Nephron (organoid): ENCODE data around the gene SEMA6D.
"Not testable (repeated sequence)": the region's sequence is repeated elsewhere in the genome, so short reads cannot be mapped to it uniquely, and the experiment has no call there.

Experiments
- H3K27ac Mint-ChIP-seq, 3 experiments: 2 replicates each; pipeline ENCODE4 v1.8.0; 2020; ENCODE audit warnings: mixed read lengths in 3 of 3, mild to moderate bottlenecking in 2 of 3, moderate library complexity in 1 of 3
- H3K27me3 Mint-ChIP-seq: 2 replicates; pipeline ENCODE4 v1.8.0; 2021; ENCODE audit warnings: low read depth, mild to moderate bottlenecking, moderate library complexity, mixed read lengths
- H3K36me3 Mint-ChIP-seq: 2 replicates; pipeline ENCODE4 v1.8.0; 2020; ENCODE audit warnings: low read depth, mixed read lengths
- H3K4me1 Mint-ChIP-seq: 2 replicates; pipeline ENCODE4 v1.8.0; 2020; ENCODE audit warnings: mixed read lengths
- H3K4me3 Mint-ChIP-seq, 3 experiments: 2 replicates each; pipeline ENCODE4 v1.8.0; 2020; ENCODE audit warnings: mild to moderate bottlenecking in 3 of 3, mixed read lengths in 3 of 3, moderate library complexity in 2 of 3
- H3K9me3 Mint-ChIP-seq: 2 replicates; pipeline ENCODE4 v1.8.0; 2020; ENCODE audit warnings: mixed read lengths
- CTCF ChIP-seq, 3 experiments: fragments of 200-600 bp; sonication (generic); IDR thresholded peaks; one replicate each; pipeline ENCODE4 v1.5.0; 2021; ENCODE audit warnings: antibody characterized with exemption in 3 of 3; ENCODE audit not compliant: unreplicated experiment in 3 of 3

The SEMA6D gene

GRCh38 chr15:47732248-47732647, 14.9 kb downstream of the SEMA6D start:
- Mint-ChIP-seq H3K9me3 (no peaks in the 10 kb centered on the region), H3K27me3 (no peaks in the 10 kb centered on the region), H3K4me1 (peaks cover 38% of the 10 kb centered on the region), H3K4me3 (no peak overlapping the region), H3K27ac (no peak overlapping the region), H3K36me3 (peaks cover 26% of the 10 kb centered on the region)
- TF ChIP-seq CTCF (IDR thresholded peaks at IDR 0.05; ENCODE audit: unreplicated experiment in 3 of 3), result no peak

- no peak overlapping the region for H3K27ac Mint-ChIP-seq
- peaks cover 28% of the 10 kb centered on the region for H3K36me3 Mint-ChIP-seq
- H3K4me3 Mint-ChIP-seq, result no peak overlapping the region
- H3K9me3 Mint-ChIP-seq, result no peaks in the 10 kb centered on the region
- no peaks in the 10 kb centered on the region for H3K27me3 Mint-ChIP-seq
- TF ChIP-seq CTCF (IDR thresholded peaks at IDR 0.05; ENCODE audit: unreplicated experiment in 3 of 3), result no peak
- peaks cover 32% of the 10 kb centered on the region for H3K4me1 Mint-ChIP-seq
Measured at GRCh38 chr15:47733085-47733484, 15.8 kb downstream of the SEMA6D start.

GRCh38 chr15:47736143-47736786, 19.0 kb downstream of the SEMA6D start:
- H3K27me3 Mint-ChIP-seq, result no peaks in the 10 kb centered on the region

GRCh38 chr15:47737477-47737876, 20.2 kb downstream of the SEMA6D start:
- no peak for TF ChIP-seq CTCF (IDR thresholded peaks at IDR 0.05; ENCODE audit: unreplicated experiment in 3 of 3)
- Mint-ChIP-seq H3K4me1 (peaks cover 34% of the 10 kb centered on the region), H3K9me3 (no peaks in the 10 kb centered on the region), H3K4me3 (no peak overlapping the region), H3K36me3 (peaks cover 17% of the 10 kb centered on the region), H3K27me3 (no peaks in the 10 kb centered on the region), H3K27ac (no peak overlapping the region)

More at GRCh38 chr15:47736143-47736786, 19.0 kb downstream of the SEMA6D start:
- Mint-ChIP-seq H3K4me3 (no peak overlapping the region), H3K4me1 (peaks cover 30% of the 10 kb centered on the region), H3K36me3 (peaks cover 17% of the 10 kb centered on the region), H3K9me3 (no peaks in the 10 kb centered on the region), H3K27ac (peak overlapping the region; percentile 23 to 53 (median 43))
- no peak for TF ChIP-seq CTCF (IDR thresholded peaks at IDR 0.05; ENCODE audit: unreplicated experiment in 3 of 3)

GRCh38 chr15:47738144-47738825, 21.0 kb downstream of the SEMA6D start:
- H3K27me3 Mint-ChIP-seq, H3K9me3 Mint-ChIP-seq, H3K4me3 Mint-ChIP-seq, H3K27ac Mint-ChIP-seq: not testable (repeated sequence)
- peaks cover 34% of the 10 kb centered on the region for H3K4me1 Mint-ChIP-seq
- H3K36me3 Mint-ChIP-seq, result peaks cover 19% of the 10 kb centered on the region

GRCh38 chr15:47741082-47741481, 23.8 kb downstream of the SEMA6D start:
- peaks cover 28% of the 10 kb centered on the region for H3K36me3 Mint-ChIP-seq
- TF ChIP-seq CTCF (IDR thresholded peaks at IDR 0.05; ENCODE audit: unreplicated experiment in 3 of 3), result no peak
- H3K27ac Mint-ChIP-seq, result no peak overlapping the region
- H3K4me1 Mint-ChIP-seq, result peaks cover 23% of the 10 kb centered on the region
- no peaks in the 10 kb centered on the region for H3K9me3 Mint-ChIP-seq
- H3K4me3 Mint-ChIP-seq, result no peak overlapping the region
- no peaks in the 10 kb centered on the region for H3K27me3 Mint-ChIP-seq
